Peyer's patch (tissue), 4 donors: ENCODE measurements around the gene ABL1. TPM values are rescaled to one million over a fixed set of nuclear protein-coding genes. Genes with fewer than 3 reads are reported as not detected.

Experiments used
- DNase-seq, 3 donors: peaks; one replicate each; pipeline ENCODE4 v3.0.0-alpha.2; 2017 to 2019
- H3K27ac ChIP-seq, 4 donors: fragments of 200-600 bp; sonication (generic); one replicate each; pipeline ENCODE4 v1.5.1; 2016 to 2019
- H3K27me3 ChIP-seq, 2 donors: fragments of 200-600 bp; sonication (generic); one replicate each; pipeline ENCODE4 v1.5.1; 2019
- H3K36me3 ChIP-seq, 3 donors: fragments of 200-600 bp; sonication (generic); one replicate each; pipeline ENCODE4 v1.5.1; 2016 to 2019
- H3K4me1 ChIP-seq, 4 donors: fragments of 200-600 bp; sonication (generic); one replicate each; pipeline ENCODE4 v1.5.1; 2016 to 2019
- H3K4me3 ChIP-seq, 4 donors: fragments of 200-600 bp; sonication (generic); 1 replicate in 3 of 4; 2 replicates in 1 of 4; pipeline ENCODE4 v1.5.1; 2016 to 2019; ENCODE audit warnings: mild to moderate bottlenecking in 1 of 4
- H3K9me3 ChIP-seq, 4 donors: fragments of 200-600 bp; sonication (generic); one replicate each; pipeline ENCODE4 v1.5.1; 2016 to 2019; ENCODE audit warnings: mild to moderate bottlenecking in 1 of 4
- CTCF ChIP-seq, 6 experiments: fragments of 450-650 bp in 4 of 6; fragments of 200-600 bp in 2 of 6; sonication (generic) in 1 of 6; IDR thresholded peaks; one replicate each; pipeline ENCODE4 v1.5.1; 2017 to 2019; ENCODE audit warnings: antibody characterized with exemption in 6 of 6, mild to moderate bottlenecking in 3 of 6, moderate library complexity in 1 of 6
- POLR2A ChIP-seq, 2 donors: fragments of 450-650 bp; IDR thresholded peaks; one replicate each; pipeline ENCODE4 v1.5.1; 2017; ENCODE audit warnings: antibody characterized with exemption in 2 of 2, mild to moderate bottlenecking in 2 of 2, moderate library complexity in 2 of 2
- total RNA-seq, 4 donors: library from RNA; depleted of rRNA; stranded (reverse); fragments of >200 nt; gene quantifications; one replicate each; pipeline ENCODE4 v1.1.0, GENCODE V29; 2016

ABL1 gene
- total RNA-seq, 4 donors from 2014 or later = 43.6 to 85.8 (median 67.4) TPM

DNA sequence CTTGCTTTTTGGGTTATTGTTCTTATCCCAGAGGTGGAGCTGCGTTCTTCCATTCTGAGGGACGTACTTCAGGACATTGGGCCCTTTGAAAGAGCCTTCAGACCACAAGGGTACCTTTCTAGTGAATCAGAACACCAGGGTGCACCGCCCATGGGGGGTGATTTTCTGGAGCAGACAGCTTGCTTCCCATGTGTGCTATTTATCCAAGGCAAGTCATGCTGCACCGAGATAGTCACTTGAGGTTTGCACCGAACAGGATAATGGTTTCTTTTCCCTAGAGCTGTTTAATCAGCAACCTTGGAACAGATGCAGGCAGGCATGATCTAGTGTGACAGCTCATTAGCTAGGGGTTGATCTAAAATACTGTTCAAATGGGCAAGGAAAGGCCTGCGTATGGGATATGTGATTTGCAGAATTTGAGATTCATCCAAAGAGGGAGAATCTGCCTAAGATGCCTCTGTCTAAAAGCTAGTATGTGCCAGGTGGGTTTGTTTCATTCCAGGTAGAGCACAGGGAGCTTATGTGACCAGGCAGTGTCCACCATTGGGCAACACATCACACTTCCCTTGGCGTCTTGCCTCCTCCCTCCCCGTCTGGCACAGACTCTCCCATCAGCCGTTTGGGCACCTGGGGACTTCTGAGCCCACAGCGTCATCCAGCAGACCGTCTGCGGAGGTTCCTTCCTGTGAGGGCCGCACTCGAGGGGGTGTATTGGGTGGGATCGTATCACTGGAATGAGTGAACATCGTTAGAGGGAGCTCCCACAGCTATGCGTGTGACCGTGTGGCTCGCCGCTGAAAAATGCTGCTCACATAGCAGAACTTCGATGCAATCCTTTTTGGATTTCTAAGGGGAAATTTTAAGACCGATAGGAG lies 23.0 kb downstream of the ABL1 start:
- Histone ChIP-seq H3K27ac (peak overlapping the region in 1 of 4 donors; percentile 47), H3K4me1 (peaks cover 0 to 18% (median 3%) of the 10 kb centered on the region in 4 donors), H3K9me3 (no peaks in the 10 kb centered on the region), H3K4me3 (no peak overlapping the region), H3K27me3 (no peaks in the 10 kb centered on the region), H3K36me3 (peaks cover 0 to 45% (median 0%) of the 10 kb centered on the region in 3 donors)
- TF ChIP-seq POLR2A (IDR thresholded peaks at IDR 0.05) (no peak), CTCF (IDR thresholded peaks at IDR 0.05) (no peak)
- peak in 1 of 3 donors; percentile 56 for DNase-seq

DNA sequence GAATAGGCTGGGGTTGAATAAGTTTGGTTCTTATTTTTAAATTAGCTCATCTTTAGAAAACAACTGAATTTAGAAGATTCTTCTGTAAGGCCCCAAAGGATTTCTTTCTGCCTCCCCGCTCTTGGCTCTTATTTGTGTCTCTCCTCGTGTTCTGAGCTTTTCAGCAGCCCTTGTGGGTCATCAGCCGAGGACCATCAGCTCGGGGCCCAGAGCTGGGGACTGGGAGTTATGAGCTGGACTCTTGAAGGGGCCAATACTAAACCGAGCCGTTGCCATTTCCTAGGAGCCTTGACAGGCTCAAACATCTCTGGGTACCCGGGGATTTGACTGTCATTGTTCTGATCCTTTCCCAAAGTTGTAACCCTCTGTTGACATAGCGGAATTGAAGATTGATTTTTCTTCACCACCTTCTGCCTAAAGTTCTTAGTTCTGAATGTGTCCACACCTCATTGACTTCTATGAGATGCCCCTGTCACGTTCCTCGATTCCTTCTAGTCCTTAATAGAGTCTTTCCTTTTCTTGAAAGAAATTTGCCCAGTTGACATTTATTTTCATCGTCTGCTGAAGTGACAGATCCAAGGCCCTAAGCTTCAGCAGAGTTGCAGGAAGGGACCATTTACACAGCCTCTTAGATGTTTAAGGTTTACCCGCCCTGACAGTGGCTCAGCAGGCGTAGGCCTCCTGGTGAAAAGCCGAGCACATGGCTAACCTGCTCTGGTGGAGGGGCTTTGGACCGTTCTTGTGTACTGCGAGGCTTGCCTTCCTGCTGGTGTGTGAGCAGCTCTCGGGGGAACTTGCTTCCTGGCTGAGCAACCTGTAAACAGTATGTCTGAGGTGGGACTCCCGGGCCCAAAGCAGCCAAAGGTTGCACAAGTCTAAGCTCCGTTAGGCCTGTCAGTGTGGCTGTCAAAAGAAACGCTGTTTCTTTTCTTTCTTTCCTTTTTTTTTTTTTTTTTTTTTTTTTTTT lies 24.0 kb downstream of the ABL1 start:
- Histone ChIP-seq H3K4me1 (peaks cover 0 to 26% (median 3%) of the 10 kb centered on the region in 4 donors), H3K9me3 (no peaks in the 10 kb centered on the region), H3K27me3 (no peaks in the 10 kb centered on the region), H3K36me3 (peaks cover 0 to 53% (median 0%) of the 10 kb centered on the region in 3 donors), H3K27ac (peak overlapping the region in 1 of 4 donors; percentile 47), H3K4me3 (no peak overlapping the region)
- no peak for DNase-seq
- no peak for TF ChIP-seq POLR2A (IDR thresholded peaks at IDR 0.05)
- TF ChIP-seq CTCF (IDR thresholded peaks at IDR 0.05) = no peak

GRCh38 chr9:130860458-130861316 lies 25.6 kb downstream of the ABL1 start:
- peak overlapping the region in 3 of 4 donors; percentile 39 to 76 (median 55) for H3K27ac ChIP-seq
- H3K9me3 ChIP-seq = no peaks in the 10 kb centered on the region
- TF ChIP-seq CTCF (IDR thresholded peaks at IDR 0.05) = peak in 3 of 6 experiments; percentile 32 to 46 (median 40)
- TF ChIP-seq POLR2A (IDR thresholded peaks at IDR 0.05) = no peak
- peaks cover 0 to 42% (median 0%) of the 10 kb centered on the region in 3 donors for H3K36me3 ChIP-seq
- peak in 2 of 3 donors; percentile 68 to 82 for DNase-seq
- H3K4me3 ChIP-seq = no peak overlapping the region
- H3K27me3 ChIP-seq = no peaks in the 10 kb centered on the region
- H3K4me1 ChIP-seq = peaks cover 0 to 26% (median 3%) of the 10 kb centered on the region in 4 donors

DNA sequence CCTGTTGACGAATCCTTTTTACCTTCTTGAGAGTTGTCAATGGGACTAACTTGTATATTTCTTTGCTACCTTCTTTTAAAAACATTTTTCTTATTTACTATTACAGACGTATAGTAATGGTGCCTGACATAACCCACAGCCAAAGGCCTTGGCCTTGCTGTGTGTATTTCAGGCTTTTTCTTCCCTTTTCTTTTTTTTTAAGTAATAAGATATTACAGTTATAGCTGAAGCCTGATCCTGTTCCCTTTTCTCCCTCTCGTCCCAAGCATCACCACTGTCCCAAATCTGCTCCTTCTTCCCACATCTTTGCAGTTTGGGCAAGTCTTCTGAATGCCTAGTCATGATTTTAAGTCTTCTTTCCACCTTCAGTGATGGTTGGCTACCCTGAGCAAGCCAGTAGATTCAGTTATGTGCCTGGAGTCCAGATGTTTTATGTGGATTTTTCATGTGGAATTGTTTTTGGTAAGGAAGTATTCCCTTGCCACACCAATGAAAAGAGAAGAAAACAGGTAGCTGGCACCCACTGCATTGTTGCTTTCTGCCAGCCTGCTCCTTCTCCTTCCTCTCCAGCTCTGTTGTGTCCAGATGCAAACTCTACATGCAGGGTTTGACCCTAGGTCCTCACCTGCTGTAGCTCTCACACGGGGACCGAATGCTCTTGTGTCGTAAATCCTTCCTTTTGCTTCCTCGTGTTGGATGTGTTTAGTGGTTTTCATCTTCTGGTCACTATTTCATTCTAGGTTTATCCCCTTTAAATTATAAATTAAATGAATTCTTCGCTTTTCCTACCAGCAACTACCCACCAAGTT lies 26.5 kb downstream of the ABL1 start:
- TF ChIP-seq POLR2A (IDR thresholded peaks at IDR 0.05) (no peak), CTCF (IDR thresholded peaks at IDR 0.05) (no peak)
- Histone ChIP-seq H3K27me3 (no peaks in the 10 kb centered on the region), H3K36me3 (peaks cover 0 to 33% (median 0%) of the 10 kb centered on the region in 3 donors), H3K27ac (peak overlapping the region in 3 of 4 donors; percentile 18 to 76 (median 55)), H3K9me3 (no peaks in the 10 kb centered on the region), H3K4me3 (no peak overlapping the region), H3K4me1 (peaks cover 0 to 26% (median 3%) of the 10 kb centered on the region in 4 donors)
- no peak for DNase-seq
